ENCODE results near the gene NRTN. TPM values are rescaled to one million over a fixed set of nuclear protein-coding genes. Genes with fewer than 3 reads are reported as not detected.

NRTN gene
- total and polyA plus RNA-seq, 2 of the 13 experiments (the other 11 are each of a cell fraction or from before 2014, with no cell fraction given) = 4.1 to 5.3 TPM

DNA sequence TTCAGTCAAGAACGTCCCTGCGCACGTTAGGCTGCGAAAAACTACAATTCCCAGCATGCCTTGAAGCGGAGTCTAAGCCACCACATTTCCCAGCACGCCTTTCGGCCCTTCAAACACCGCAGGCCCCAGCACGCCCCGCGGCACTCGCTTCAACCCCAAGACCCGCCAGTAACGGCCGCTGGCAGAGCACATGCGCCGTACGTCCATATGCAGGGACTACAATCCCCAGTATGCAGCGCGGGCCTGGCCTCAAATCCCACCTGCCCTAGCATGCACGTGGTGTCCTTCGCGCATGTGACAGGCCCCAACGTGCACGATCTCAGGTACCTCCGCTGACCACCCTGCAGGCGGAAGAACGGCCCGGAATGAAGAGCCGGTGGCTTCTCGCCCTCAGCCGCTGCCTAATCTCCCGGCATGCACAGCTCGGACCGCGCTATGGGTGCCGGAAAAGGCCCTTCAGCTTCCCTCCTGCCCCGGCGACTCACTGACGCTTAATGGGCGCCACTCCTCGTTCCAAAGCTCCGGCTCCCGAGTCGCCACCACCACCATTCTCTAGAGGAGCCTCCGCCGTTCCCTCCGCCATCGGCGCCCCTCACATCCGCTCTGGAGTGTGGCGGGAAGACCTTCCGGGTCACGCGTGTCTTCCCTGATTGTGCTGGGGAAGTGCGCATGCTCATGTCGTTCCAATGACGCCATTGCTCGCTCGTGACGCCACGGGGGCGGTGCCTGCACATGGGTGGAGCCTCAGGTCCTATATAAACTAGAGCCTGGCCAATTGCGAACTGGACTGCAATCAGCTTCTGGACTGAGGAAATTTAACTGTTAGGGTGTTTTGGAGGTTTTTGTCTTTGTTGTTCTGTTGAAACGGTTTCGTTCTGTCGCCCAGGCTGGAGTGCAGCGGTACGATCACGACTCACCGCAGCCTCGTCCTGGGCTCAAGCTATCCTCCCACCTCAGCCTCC is 14.0 kb upstream of the NRTN start, which contains the start of gene DUS3L (continued):
- TF ChIP-seq, protein P1, sequence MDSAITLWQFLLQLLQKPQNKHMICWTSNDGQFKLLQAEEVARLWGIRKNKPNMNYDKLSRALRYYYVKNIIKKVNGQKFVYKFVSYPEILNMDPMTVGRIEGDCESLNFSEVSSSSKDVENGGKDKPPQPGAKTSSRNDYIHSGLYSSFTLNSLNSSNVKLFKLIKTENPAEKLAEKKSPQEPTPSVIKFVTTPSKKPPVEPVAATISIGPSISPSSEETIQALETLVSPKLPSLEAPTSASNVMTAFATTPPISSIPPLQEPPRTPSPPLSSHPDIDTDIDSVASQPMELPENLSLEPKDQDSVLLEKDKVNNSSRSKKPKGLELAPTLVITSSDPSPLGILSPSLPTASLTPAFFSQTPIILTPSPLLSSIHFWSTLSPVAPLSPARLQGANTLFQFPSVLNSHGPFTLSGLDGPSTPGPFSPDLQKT (CRISPR knock-in tag; IDR thresholded peaks at IDR 0.05; ENCODE audit: borderline replicate concordance) = no peak
- no peak for TF ChIP-seq RBAK (CRISPR knock-in tag; IDR thresholded peaks at IDR 0.05)
- no peak; the same call in 1 of the 2 replicates for TF ChIP-seq RAD21 (CRISPR knock-in tag; IDR thresholded peaks at IDR 0.05)
- TF ChIP-seq ZBTB37 (CRISPR knock-in tag; IDR thresholded peaks at IDR 0.05) = no peak
- peak; percentile 31; the same call in 1 of the 2 replicates for TF ChIP-seq ARID2 (CRISPR knock-in tag; IDR thresholded peaks at IDR 0.05; ENCODE audit: borderline replicate concordance)
- TF ChIP-seq ZNF414 (CRISPR knock-in tag; IDR thresholded peaks at IDR 0.05) = peak; percentile 72; the same call in 1 of the 2 replicates
- TF ChIP-seq ZBTB38 (CRISPR knock-in tag; IDR thresholded peaks at IDR 0.05) = peak; percentile 87
- TF ChIP-seq ZNF138 (CRISPR knock-in tag; IDR thresholded peaks at IDR 0.05; ENCODE audit: low read depth) = peak; percentile 62; the same call in 1 of the 2 replicates
- no peak for TF ChIP-seq PRDM4 (CRISPR knock-in tag; IDR thresholded peaks at IDR 0.05; ENCODE audit: borderline replicate concordance)
- no peak for TF ChIP-seq ZNF430 (CRISPR knock-in tag; IDR thresholded peaks at IDR 0.05)
- TF ChIP-seq IKZF1 (IDR thresholded peaks at IDR 0.05) = no peak
- TF ChIP-seq CBX2 (IDR thresholded peaks at IDR 0.05; ENCODE audit: low read depth, low read length) = no peak
- no peak for TF ChIP-seq CBX2 (CRISPR knock-in tag; IDR thresholded peaks at IDR 0.05; ENCODE audit: low read depth)
- TF ChIP-seq, protein P2, sequence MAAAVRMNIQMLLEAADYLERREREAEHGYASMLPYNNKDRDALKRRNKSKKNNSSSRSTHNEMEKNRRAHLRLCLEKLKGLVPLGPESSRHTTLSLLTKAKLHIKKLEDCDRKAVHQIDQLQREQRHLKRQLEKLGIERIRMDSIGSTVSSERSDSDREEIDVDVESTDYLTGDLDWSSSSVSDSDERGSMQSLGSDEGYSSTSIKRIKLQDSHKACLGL (CRISPR knock-in tag; IDR thresholded peaks at IDR 0.05) = peak; percentile 99; the same call in 1 of the 2 replicates
- peak; percentile 40; the same call in 1 of the 2 replicates for TF ChIP-seq ZC3H4 (CRISPR knock-in tag; IDR thresholded peaks at IDR 0.05; ENCODE audit: borderline replicate concordance)
- TF ChIP-seq NR3C1 (CRISPR knock-in tag; IDR thresholded peaks at IDR 0.05) = no peak
- no peak for TF ChIP-seq NFIC (IDR thresholded peaks at IDR 0.05; ENCODE audit: low read length)
- no peak; the same call in 1 of the 2 replicates for TF ChIP-seq ZNF205 (CRISPR knock-in tag; IDR thresholded peaks at IDR 0.05)
